NB4 (cell line): ENCODE data around the gene SH2D4B.

Experiments used
- DNase-seq: peaks from one replicate; pipeline ENCODE4 v3.0.0; 2010; ENCODE audit warnings: low read depth
- H3K4me3 ChIP-seq: one replicate; pipeline ENCODE4 v1.5.1; 2011; ENCODE audit warnings: mild to moderate bottlenecking, low read depth, low read length, moderate library complexity
- MYC ChIP-seq: IDR thresholded peaks from 2 replicates; pipeline ENCODE4 v1.6.1; 2011; ENCODE audit warnings: low read depth, low read length
- POLR2A ChIP-seq: IDR thresholded peaks from 2 replicates; pipeline ENCODE4 v1.6.1; 2011; ENCODE audit warnings: mild to moderate bottlenecking; ENCODE audit not compliant: insufficient read length; ENCODE audit errors: extremely low read depth
- TF ChIP-seq, protein P1 (sequence below): IDR thresholded peaks from 2 replicates; pipeline ENCODE4 v1.6.1; 2011; ENCODE audit warnings: low read depth, low read length
- TF ChIP-seq, protein P2 (sequence below): IDR thresholded peaks from one replicate; pipeline ENCODE4 v1.5.1; 2012; ENCODE audit warnings: low read depth, low read length

SH2D4B gene

GRCh38 chr10:80611481-80612185, 73.9 kb downstream of the SH2D4B start:
- TF ChIP-seq, protein P1, sequence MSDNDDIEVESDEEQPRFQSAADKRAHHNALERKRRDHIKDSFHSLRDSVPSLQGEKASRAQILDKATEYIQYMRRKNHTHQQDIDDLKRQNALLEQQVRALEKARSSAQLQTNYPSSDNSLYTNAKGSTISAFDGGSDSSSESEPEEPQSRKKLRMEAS: no peak
- TF ChIP-seq, protein P2, sequence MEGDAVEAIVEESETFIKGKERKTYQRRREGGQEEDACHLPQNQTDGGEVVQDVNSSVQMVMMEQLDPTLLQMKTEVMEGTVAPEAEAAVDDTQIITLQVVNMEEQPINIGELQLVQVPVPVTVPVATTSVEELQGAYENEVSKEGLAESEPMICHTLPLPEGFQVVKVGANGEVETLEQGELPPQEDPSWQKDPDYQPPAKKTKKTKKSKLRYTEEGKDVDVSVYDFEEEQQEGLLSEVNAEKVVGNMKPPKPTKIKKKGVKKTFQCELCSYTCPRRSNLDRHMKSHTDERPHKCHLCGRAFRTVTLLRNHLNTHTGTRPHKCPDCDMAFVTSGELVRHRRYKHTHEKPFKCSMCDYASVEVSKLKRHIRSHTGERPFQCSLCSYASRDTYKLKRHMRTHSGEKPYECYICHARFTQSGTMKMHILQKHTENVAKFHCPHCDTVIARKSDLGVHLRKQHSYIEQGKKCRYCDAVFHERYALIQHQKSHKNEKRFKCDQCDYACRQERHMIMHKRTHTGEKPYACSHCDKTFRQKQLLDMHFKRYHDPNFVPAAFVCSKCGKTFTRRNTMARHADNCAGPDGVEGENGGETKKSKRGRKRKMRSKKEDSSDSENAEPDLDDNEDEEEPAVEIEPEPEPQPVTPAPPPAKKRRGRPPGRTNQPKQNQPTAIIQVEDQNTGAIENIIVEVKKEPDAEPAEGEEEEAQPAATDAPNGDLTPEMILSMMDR: no peak
- TF ChIP-seq MYC (no peak), POLR2A (no peak)
- DNase-seq: no peak
- no peak overlapping the region for H3K4me3 ChIP-seq

- no peak overlapping the region for H3K4me3 ChIP-seq
- DNase-seq: no peak
- TF ChIP-seq, protein P2: no peak
- TF ChIP-seq MYC (no peak), POLR2A (no peak)
- TF ChIP-seq, protein P1: no peak
Measured at GRCh38 chr10:80612261-80612660, 74.6 kb downstream of the SH2D4B start.

- TF ChIP-seq, protein P1: no peak
- TF ChIP-seq, protein P2: no peak
- TF ChIP-seq POLR2A (no peak), MYC (no peak)
- no peak for DNase-seq
- no peak overlapping the region for H3K4me3 ChIP-seq
Measured at GRCh38 chr10:80613466-80614170, 75.9 kb downstream of the SH2D4B start.

DNA sequence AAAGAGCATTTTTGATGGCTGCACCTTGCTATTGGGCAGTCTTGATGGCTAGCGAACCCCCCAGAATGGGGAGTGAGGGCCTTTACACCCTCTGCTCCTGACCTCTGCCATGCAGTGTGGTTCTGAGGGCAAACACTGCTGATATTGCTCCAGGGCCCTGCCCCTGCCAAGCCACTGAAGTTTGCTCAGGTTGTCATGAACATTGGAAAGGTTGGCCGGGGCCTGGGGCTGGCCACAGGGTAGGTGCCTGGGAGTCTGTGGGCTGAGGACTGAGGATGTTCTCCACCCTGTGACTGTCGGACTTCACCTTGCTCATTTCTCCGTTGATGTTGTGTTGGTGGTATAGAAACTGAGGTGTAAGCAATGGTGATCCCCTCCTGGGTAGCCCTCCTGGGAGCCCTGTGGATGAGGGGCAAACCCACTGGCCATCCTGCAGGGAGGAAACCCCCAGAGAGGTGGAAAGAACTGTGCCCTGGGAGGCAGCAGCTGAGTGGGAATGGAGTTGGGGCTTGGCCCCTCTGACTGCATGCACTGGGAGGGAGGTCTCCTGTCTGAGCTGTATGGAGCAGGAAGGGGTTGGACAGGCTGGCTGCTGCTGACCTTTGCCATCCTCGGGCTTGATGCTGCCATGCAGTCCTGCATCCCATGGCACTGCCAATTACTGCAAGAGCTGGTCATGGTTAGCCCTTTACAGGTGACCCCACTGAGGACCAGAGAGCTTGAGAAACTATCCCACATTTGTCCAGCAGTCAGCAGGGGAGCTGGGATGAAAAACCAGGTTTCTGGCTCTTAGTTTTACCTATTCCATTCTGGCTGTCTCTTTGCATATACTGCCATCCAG, 77.1 kb downstream of the SH2D4B start:
- H3K4me3 ChIP-seq: no peak overlapping the region
- TF ChIP-seq MYC (no peak), POLR2A (no peak)
- TF ChIP-seq, protein P2: no peak
- TF ChIP-seq, protein P1: no peak
- no peak for DNase-seq

- no peak for DNase-seq
- TF ChIP-seq, protein P1: no peak
- TF ChIP-seq, protein P2: no peak
- TF ChIP-seq MYC (no peak), POLR2A (no peak)
- H3K4me3 ChIP-seq: no peak overlapping the region
Measured at GRCh38 chr10:80617807-80618206, 80.1 kb downstream of the SH2D4B start.
